ENCODE results near the gene MAP1LC3B. TPM values are rescaled to one million over a fixed set of nuclear protein-coding genes. Genes with fewer than 3 reads are reported as not detected.
"Not testable (repeated sequence)": the region's sequence is repeated elsewhere in the genome, so short reads cannot be mapped to it uniquely, and the experiment has no call there.

MAP1LC3B gene
- total RNA-seq, 1 donor from 2014 or later = 36.1 TPM

DNA sequence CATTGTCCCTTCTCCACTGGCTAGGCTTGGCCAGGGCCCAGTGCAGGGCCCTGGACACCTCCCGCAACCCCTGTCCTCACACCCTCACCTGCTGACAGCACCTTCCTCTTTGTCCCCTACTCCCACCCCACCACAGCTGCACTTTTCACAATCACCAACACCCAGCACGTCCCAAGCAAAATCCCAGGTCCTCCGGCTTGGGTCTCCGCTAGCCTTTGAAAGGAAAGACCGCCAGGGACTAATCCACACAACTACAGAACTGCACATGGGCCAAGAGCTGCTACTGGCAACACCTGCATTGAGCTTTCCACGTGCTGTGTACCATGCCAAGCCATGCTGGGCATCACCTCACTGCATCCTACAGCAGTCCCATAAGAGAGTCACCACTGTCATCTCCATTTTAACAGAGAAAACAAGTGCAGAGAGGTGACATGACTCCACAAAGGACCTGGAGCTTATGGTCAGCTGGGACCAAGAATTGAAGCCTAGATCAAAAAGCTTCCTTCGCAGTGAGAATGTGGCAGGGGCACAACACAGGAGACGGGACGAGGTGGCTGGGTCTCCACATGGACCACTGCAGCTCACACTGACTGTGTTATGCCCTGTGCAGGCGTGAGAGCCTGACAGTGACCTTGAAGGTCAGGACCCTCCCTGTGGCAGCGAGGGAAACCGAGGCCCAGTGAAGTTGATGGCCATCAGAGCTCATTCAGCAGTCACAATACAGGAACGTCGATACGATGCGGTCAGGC lies 31.1 kb upstream of the MAP1LC3B start:
- DNase-seq = no peak

GRCh38 chr16:87361916-87362619 lies 30.1 kb upstream of the MAP1LC3B start:
- no peak for DNase-seq

DNA sequence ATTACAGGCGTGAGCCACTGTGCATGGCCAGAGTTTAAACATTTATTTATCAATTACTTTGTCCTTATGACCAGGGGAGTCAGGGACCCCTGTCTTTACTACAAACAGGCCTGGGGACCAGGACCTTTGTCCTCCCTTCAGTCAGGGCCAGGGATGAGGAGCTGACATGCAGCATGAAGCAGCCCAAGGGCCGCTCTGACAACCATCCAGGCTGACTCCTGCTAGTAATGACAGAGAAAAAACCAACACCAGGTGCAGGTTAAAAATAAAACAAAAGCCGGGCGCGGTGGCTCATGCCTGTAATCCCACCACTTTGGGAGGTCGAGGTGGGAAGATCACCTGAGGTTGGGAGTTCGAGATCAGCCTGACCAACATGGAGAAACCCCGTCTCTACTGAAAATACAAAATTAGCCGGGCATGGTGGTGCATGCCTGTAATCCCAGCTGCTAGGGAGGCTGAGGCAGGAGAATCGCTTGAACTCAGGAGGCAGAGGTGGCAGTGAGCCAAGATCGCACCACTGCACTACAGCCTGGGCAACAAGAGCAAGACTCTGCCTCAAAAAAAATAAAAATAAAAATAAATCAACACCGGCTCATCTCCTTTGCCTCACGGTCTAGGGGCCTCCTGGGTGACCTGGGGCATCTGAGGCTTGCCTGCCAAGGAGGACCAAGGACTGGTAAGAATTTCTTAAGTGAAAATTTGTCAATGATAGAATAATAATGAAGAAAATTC lies 29.1 kb upstream of the MAP1LC3B start:
- DNase-seq = not testable (repeated sequence)

DNA sequence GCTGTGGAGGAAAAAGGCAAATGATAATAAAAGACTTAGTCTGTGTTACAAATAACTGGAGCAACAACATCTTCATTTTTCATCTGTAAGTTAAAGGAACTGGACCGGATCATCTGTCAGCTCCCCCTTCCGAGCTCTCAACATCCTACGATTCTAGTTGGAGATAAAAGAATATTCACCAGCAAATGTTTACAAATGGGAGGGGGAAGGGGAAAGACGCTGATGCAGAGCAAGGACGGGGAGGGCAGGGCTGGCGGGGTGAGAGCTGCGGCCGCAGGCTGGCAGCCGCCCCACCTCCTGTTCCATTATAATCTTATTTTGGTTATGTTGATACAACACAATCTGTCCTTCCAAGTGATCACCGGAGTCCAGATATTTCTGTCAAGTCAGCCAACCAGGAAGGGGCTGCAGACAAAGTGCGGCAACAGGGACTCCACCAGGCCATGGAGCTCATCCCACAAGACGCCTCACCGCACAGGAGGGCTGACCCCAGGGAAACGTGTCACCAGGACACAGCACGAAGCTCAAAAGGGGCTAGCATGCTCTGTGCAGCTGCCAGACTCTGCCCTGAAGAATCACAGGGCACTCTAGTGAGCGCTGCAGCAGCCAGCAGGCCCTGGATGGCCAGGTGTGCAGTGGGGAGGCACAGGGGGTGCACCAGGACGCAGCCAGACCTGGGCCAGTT lies 28.2 kb upstream of the MAP1LC3B start:
- DNase-seq = no peak

DNA sequence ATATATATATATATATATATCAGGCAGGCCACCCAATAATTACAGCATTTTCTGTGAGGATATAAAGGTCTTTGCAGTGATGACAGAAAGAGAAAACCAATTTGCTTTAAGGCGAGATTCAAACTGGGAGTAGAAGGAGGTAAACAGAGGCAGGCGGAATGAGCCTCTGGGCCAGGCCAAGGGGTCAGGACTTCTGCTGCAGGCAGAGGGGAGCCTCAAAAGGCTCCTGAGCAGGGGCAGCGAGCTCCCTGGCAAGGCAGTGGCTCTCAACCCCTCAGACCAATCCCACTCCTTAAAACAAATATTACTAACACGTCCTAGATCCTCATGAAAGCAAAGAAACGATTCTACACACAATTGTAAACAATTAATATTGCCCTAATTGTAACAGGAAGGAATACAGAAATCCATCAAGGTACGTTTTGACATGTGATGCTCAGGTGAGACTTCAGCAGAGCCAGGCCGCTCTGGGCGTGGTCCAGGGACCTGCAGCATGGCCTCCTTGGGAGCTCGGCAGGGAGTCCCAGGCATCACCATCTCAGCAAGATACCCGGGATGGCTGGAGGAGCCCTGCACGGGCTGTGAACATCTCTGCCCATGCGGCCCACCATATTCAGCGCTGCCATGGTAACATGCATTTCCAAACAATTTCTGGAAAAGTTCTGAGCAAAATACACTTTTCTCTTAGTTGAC lies 27.0 kb upstream of the MAP1LC3B start:
- no peak for DNase-seq

DNA sequence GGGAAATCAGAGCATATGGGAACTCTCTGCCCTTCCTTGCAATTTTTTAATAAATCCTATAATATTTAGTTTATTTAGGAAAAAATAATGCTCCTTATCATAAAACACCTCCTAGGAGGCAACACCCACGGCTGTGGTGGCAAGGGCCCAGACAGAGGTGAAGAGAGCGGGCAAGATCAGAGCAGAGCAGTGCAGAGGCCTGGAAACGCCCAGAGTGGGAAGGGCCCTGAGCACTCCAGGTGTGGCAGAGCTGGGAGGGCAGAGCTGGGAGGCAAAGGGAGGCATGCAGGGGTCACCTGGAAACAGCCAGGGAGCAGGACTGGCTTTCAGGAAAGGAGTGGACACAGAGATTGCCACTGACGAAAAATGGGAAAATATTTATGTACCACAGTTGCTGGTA lies 25.8 kb upstream of the MAP1LC3B start:
- DNase-seq = no peak

GRCh38 chr16:87366930-87367329 lies 25.2 kb upstream of the MAP1LC3B start:
- no peak for DNase-seq

- no peak for DNase-seq
Observed at GRCh38 chr16:87367529-87367928, 24.6 kb upstream of the MAP1LC3B start.

GRCh38 chr16:87368029-87368770 lies 23.9 kb upstream of the MAP1LC3B start:
- no peak for DNase-seq

- DNase-seq = no peak
Observed at GRCh38 chr16:87369117-87369765, 22.9 kb upstream of the MAP1LC3B start.

DNA sequence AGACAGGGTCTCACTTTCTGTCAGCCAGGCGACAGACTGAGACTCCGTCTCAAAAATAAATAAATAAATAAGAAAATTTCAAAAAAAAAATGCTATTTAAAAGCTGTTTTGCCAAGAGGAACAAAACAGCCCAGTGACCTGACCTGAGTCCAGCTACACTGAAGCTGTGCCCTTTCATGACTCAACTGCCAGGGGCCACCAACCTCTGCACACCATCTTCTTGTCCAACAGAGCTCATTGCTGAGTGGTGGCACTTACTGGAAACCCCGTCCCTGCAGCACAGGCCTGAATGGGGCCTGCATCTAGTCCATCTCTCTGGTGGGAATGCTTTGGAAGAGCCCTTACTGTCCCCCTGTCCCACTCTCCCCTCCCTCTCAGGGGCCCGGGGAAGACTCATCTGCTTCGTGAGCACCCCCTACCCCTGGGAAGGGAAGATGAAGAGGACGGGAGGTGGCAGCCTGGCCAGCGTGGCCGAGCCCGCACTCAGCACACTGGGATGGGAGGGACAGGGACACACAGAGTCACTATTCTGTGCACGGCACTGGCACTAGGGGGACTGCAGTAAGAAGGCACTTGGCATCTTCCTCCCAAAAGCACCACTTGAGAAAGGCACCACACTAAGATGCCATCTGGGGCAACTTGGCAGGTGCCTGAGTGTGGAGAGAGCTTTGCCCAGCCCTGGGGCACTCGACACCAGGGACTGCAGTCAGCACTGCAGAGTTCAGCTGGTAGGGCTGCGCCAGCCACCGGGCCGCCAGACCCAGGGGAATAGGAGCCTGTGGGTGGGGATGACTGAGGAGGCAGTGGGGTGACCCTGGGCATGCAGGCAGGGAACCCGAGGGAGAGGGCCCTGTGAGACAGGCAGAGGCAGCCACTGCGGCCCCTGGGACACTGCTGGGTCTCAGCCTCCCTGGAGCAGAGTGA lies 22.1 kb upstream of the MAP1LC3B start:
- DNase-seq = no peak

GRCh38 chr16:87371261-87371866 lies 20.8 kb upstream of the MAP1LC3B start:
- DNase-seq = no peak

GRCh38 chr16:87372305-87372704 lies 19.8 kb upstream of the MAP1LC3B start:
- DNase-seq = no peak

DNA sequence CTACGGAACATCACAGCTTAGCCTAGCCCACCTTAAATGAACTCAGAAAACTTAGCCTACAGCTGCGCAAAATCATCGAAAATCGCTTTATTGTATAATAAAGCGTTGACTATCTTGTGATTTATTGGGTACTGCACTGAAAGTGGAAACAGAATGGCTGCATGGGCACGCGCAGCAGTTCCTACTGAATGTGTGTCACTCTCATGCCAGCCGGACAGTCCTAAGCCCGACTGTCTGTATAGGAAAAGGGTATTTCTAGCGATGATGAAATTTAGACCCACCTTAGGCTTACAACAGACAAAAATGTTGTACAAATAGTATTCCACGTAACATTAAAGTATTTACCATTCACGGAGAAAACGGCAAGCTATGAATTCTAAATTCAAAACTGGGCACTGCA lies 17.8 kb upstream of the MAP1LC3B start:
- DNase-seq = no peak

DNA sequence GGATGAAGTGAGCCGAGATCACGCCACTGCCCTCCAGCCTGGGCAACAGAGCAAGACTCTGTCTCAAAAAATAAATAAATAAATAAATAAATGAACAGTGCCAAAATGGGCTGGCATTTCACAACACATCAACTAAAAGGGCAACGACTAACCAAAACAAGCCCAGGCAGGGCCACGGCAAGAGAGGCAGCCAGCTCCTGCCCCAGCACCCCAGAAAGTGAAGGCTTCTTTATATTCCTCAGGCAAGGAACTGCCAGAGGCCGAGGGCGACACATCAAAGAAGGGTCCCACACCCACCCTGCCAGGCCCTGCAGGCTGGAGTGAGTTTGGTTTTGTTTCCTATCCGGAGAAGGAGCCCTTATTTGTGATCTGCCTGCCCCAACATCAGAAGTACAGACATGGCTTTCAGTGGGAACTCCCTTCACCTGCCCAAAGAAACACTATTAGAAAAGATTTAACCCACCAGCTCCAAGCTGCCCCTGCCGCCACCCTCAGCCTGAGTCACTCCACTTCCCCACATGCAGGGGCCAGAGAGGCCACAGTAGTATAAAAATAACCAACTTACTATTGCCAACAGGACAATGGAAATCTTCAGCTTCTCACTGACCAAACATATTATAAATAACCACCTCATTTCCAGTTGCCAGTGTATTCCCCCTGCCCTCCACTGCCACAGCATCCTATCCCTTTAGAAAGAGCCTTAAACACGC lies 16.6 kb upstream of the MAP1LC3B start:
- no peak for DNase-seq

GRCh38 chr16:87376660-87377059 lies 15.5 kb upstream of the MAP1LC3B start:
- no peak for DNase-seq

DNA sequence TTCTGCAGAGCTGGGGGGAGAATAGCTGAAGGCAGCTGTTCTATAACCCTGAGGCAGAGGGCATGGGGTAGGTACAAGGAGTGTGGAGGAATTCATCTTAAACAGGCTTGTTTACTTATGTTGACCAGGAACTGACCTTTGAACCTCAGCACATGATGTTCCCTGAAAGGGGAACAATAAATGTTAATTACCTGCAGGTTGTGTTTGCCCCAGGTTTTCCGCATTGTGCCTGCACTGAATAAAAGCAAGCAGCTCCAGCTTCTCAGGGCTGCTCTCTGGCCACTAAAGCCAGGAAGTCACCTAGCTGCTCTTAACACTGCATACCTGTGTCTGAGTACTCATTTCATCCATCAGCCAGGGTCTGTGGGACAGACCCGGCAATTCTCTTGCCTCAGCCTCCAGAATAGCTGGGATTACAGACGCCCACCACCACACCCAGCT lies 12.8 kb upstream of the MAP1LC3B start:
- DNase-seq = not testable (repeated sequence)

DNA sequence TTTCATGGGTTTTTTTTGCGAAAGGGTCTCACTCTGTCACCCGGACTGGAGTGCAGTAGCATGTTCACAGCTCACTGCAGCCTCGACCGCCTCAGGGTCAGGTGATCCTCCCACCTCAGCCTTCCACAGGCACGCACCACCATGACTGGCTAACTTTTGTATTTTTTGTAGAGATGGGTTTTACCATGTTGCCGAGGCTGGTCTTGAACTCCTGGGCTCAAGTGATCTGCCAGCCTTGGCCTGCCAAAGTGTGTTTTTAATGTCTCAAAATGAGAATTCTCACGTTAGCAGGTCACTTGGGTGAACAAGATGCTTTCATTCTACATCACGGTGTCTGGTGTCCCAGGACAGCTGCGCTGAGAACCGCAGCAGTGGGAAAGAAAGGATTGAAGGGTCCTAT lies 11.7 kb upstream of the MAP1LC3B start:
- no peak for DNase-seq

Data from skin of body (tissue), 2 donors.